ENCODE measurements around the gene SDR9C7.
"Not testable (repeated sequence)": the region's sequence is repeated elsewhere in the genome, so short reads cannot be mapped to it uniquely, and the experiment has no call there.

The SDR9C7 gene

GRCh38 chr12:56909403-56909802, 24.8 kb downstream of the SDR9C7 start:
- DNase-seq, result not testable (repeated sequence)

GRCh38 chr12:56908136-56908535, 26.1 kb downstream of the SDR9C7 start:
- DNase-seq, result no peak

DNA sequence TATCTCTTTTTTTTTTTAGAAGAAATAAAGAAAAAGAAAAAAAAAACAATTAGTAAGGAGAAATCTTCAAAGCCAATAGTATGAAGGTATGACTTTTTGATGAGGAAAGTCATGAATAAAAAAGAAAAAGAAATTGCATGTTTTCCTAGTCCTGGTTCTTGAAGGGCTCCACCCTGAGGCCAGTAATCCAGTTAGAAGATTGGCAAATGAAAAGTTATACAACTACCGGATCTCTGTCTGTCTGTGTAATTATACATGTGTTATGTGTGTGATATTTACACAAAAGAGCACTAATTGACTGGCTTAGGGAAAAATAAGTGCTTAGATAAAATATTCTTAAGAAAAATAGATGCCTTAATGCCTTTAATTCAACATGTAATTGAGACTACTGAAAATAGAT, 28.4 kb downstream of the SDR9C7 start:
- no peak for DNase-seq

- DNase-seq, result no peak
Observed at GRCh38 chr12:56903374-56903773, 30.8 kb downstream of the SDR9C7 start.

DNA sequence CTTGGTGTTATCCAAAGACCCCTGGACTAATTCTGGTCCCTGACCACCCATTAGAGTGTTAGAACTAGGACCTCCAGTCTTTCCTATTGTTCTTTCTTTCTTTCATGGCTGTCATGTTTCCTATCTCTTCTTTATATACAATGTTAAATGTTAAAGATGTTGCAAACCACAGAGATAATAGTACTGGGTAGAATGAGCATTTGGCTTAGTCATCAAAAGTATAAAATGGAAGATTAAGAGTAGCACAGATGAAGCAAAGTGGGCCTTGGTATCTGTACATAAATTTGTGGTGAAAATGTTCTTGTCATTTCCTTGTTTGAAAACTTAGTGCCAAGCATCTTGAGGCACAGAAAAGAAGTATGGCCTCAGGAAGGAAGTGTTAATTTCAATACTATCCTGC, 32.9 kb downstream of the SDR9C7 start:
- DNase-seq, result not testable (repeated sequence)

DNA sequence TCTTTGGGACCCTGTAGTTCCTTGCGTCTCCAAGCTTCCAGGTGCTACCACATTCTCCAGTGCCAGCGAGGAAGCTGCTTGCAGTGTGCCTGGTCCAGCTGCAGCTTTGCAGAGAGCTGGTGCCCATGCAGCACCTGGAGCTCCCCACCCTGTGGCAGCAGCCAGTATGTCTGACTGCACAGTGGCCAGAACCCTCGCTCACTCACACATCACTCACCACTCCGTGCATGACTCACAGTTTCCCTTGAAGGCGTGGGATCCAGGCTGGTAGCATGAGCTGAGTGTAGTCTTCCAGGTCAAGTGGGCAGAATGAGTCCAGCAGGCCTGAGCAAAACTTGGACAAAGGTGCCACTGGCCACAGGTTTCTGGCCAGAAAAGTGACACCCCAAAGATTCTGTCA, 33.6 kb downstream of the SDR9C7 start:
- DNase-seq, result no peak

- DNase-seq, result no peak
Observed at GRCh38 chr12:56898938-56899337, 35.3 kb downstream of the SDR9C7 start.

DNA sequence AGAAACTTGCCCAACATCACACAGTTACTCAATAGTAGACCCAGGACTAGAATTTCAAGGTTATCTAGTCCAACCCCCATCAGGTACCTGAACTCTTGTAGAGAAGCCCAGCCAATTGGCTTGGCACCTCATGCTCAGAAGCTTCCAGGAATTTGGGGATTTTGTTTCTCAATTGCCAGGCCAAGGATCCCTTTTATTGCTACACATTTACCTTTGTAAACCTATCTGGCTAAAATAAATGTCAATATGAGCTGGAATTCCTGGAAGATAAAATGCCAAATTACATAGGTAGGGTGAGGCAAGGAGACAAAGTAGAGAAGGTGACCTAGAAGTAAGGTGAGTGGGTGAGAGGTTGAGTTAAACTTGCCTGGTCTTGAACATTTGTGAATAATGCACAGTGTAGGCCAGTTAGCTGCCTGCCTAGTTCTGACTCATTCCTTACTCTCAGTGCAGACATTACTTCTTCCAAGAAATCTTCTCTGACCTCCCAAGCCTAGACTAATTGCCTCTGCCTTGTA, 36.3 kb downstream of the SDR9C7 start:
- no peak for DNase-seq

DNA sequence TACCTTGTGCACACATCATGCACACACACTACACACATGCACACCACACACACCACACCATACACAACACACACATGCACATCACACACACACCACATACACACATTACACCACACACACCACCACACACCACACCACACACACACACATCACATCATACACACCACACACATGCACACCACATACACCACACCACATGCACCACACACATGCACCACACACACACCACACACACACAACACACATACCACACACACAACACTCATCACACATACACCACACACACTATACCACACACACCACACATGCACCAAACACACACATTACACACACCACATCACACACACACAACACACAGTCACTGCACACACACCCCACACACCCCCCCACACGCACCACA, 38.1 kb downstream of the SDR9C7 start:
- no peak for DNase-seq

DNA sequence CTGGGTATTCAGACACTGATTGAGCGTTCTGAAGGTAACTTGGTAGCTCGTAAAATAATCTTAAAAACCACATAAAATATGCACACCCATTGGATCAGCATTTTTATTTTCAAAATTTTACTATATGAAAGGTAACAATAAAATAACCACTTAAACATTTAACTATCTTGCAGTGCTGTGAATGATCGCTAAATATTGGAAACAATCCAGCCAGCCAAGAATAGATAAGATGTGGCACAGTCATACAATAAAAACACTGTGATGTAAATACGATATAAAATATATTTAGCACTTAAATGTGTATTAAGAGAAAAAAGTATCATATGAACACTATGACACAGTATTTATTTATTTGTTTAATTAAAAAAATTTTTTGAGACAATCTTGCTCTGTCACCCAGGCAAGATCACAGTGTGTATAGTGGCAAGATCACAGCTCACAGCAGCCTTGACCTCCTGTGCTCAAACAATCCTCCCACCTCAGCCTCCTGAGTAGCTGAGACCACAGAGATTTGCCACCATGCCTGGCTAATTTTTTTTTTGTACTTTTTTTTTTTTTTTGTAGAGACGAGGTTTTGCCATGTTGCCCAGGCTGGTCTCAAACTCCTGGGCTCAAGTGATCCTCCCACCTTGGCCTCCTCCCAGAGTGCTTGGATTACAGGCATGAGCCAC, 39.4 kb downstream of the SDR9C7 start:
- DNase-seq, result no peak

- not testable (repeated sequence) for DNase-seq
Observed at GRCh38 chr12:56891885-56892284, 42.3 kb downstream of the SDR9C7 start.

GRCh38 chr12:56886319-56886718, 47.9 kb downstream of the SDR9C7 start:
- no peak for DNase-seq

DNA sequence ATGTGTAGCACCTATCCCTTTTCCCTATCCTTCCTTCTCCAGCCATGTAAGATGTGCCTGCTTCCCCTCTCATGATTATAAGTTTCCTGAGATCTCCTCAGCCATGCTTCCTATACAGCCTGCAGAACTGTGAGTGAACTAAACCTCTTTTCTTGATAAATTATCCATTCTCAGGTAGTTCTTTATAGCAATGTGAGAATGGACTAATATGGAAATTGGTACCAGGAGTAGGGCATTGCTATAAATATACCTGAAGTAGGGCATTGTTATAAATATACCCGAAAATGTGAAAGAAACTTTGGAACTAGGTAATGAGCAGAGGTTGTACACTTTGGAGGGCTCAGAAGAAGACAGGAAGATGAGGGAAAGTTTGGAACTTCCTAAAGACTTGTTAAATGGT, 48.9 kb downstream of the SDR9C7 start:
- no peak for DNase-seq

- no peak for DNase-seq
Observed at GRCh38 chr12:56884421-56884820, 49.8 kb downstream of the SDR9C7 start.

GRCh38 chr12:56882407-56882806, 51.8 kb downstream of the SDR9C7 start:
- not testable (repeated sequence) for DNase-seq

- DNase-seq, result no peak
Observed at GRCh38 chr12:56880125-56880992, 53.8 kb downstream of the SDR9C7 start.

- not testable (repeated sequence) for DNase-seq
Observed at GRCh38 chr12:56879240-56880124, 54.7 kb downstream of the SDR9C7 start.

GRCh38 chr12:56878010-56878339, 56.2 kb downstream of the SDR9C7 start:
- no peak for DNase-seq

- no peak for DNase-seq
Observed at GRCh38 chr12:56877195-56878009, 56.8 kb downstream of the SDR9C7 start.

DNA sequence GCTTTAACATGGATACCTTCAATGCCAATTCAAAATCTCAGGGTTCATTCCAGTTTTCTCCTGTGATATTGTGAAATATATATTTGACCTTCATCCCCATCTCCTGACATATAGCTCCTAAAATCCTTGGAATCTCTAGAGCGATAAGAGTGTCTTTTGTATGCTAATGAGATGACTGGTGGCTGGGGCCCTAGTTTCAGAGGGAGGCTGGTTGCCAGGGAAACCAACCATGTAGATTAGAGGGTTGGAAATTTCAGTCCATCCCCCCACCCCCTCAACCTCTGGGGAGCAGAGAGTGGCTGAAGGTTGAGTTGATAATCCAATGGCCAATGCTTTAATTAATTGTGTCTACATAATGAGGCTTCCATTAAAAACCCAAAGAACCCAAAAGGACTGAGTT, 59.4 kb downstream of the SDR9C7 start:
- DNase-seq, result no peak

DNA sequence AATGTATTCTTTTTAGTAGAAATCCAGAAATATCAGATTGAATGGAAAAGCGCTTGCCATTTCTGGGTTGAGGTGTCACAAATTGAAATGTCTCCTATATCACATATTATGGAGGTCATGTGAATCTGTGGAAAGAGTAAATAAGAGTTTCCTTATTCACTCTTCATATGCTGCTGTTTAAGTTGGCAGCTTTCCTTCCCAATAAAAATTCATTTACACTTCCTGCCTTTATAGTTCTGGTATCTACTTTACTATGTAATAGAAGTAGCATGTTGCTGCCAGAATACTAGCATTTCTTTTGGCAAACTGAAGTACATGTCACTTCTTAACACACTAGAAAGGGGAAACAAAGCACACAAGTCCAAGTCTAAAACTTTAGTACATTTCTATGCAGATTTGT, 60.8 kb downstream of the SDR9C7 start:
- no peak for DNase-seq
